ENCODE data around the gene ZYX.

- TF ChIP-seq CTCF (IDR thresholded peaks at IDR 0.05), result no peak
- no peak for TF ChIP-seq EP300 (IDR thresholded peaks at IDR 0.05)
Observed at GRCh38 chr7:143394068-143394467, 12.9 kb downstream of the ZYX start.

Measured in tibial nerve (tissue), 4 donors.